GM19452 (cell line): ENCODE results near the gene ATP8B1.
"Not testable (repeated sequence)": the region's sequence is repeated elsewhere in the genome, so short reads cannot be mapped to it uniquely, and the experiment has no call there.

ENCODE experiments used
- ATAC-seq: cut with Tn5 transposase; IDR thresholded peaks from one replicate; pipeline ENCODE4 v1.9.1; 2021; ENCODE audit not compliant: unreplicated experiment

ATP8B1 gene

DNA sequence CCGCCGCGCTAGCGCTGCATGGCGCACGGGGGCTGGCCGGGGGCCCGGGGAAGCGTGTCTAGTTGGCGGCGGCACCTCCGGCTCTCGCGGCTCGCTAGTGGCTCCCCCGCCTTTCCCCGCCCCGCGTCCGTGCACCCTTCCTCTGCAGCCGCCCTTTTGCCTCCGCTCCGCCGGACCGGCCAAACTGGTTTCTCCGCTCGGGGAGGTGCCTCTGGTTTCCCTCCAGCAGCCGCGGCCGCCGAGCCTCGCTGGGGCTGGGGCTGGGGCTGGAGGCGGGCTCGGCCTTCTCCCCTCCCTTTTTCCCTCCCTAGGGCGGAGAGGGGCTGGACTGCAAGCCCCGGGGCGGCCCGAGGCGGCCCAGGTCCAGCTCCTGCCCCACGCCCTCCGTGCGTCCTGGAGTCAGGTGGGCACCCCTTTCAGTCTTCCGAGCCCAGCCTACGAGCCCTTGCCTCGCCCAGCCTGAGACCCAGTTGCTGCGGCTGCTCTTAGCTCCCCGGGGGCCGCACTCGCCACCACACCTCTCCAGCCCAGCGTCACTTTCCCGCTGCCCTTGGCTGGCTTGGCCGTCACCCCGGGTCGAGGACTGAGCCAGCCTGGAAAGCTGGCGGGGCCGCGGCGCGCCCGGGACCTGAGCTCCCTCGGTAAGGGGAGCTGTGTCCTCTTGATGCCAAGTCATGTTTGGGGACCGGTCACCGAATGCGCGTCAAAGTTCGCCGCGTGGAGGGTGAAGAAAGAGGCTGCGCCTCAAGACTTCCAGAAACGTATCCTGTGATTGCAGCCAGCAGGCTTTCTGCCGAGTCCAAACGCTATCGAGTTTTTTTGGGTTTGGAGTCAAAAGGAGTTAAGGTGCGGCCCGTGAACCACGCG lies at the start of gene ATP8B1:
TSS of gene ATP8B1 (minus strand) at position 213 of the 867 bp plus-strand sequence. CDS start 71,508 bp downstream, outside the sequence.
- ATAC-seq: peak; percentile 53

GRCh38 chr18:57850063-57850462 lies 46.9 kb upstream of the ATP8B1 start:
- ATAC-seq: no peak

- ATAC-seq: not testable (repeated sequence)
Measured at GRCh38 chr18:57848374-57848773, 45.3 kb upstream of the ATP8B1 start.

GRCh38 chr18:57847431-57847830 lies 44.3 kb upstream of the ATP8B1 start:
- ATAC-seq: not testable (repeated sequence)

- no peak for ATAC-seq
Measured at GRCh38 chr18:57846258-57846657, 43.1 kb upstream of the ATP8B1 start.

GRCh38 chr18:57845605-57846074 lies 42.5 kb upstream of the ATP8B1 start:
- no peak for ATAC-seq

GRCh38 chr18:57844319-57844718 lies 41.2 kb upstream of the ATP8B1 start:
- no peak for ATAC-seq

GRCh38 chr18:57843386-57843785 lies 40.3 kb upstream of the ATP8B1 start:
- no peak for ATAC-seq

GRCh38 chr18:57841568-57841967 lies 38.5 kb upstream of the ATP8B1 start:
- ATAC-seq: peak; percentile 47

GRCh38 chr18:57839942-57840381 lies 36.8 kb upstream of the ATP8B1 start:
- ATAC-seq: no peak

GRCh38 chr18:57837917-57838548 lies 34.9 kb upstream of the ATP8B1 start:
- peak; percentile 79 for ATAC-seq

GRCh38 chr18:57836557-57836956 lies 33.4 kb upstream of the ATP8B1 start:
- ATAC-seq: no peak

GRCh38 chr18:57835904-57836303 lies 32.8 kb upstream of the ATP8B1 start:
- ATAC-seq: no peak

- ATAC-seq: no peak
Measured at GRCh38 chr18:57834616-57835015, 31.5 kb upstream of the ATP8B1 start.

GRCh38 chr18:57833441-57834101 lies 30.5 kb upstream of the ATP8B1 start:
- peak; percentile 41 for ATAC-seq

DNA sequence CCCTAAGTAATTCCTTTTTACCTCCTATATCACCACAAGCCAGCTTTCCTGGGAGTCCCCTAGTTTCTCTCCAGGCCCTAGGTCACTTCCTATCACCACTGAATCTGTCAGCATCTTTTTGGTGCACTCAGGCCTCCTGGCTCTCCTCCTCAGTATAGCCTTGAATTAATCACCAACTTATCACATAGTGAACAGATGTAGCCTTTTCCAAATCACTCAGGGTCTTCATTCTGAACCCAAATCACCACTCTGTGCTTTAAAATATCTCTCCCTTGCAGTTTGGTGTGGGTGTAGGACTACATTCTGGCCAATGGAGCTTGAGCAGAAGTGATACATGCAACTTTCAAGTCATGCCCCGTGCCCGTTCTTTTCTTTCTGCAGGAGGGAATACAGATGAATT lies 29.6 kb upstream of the ATP8B1 start:
- ATAC-seq: no peak

DNA sequence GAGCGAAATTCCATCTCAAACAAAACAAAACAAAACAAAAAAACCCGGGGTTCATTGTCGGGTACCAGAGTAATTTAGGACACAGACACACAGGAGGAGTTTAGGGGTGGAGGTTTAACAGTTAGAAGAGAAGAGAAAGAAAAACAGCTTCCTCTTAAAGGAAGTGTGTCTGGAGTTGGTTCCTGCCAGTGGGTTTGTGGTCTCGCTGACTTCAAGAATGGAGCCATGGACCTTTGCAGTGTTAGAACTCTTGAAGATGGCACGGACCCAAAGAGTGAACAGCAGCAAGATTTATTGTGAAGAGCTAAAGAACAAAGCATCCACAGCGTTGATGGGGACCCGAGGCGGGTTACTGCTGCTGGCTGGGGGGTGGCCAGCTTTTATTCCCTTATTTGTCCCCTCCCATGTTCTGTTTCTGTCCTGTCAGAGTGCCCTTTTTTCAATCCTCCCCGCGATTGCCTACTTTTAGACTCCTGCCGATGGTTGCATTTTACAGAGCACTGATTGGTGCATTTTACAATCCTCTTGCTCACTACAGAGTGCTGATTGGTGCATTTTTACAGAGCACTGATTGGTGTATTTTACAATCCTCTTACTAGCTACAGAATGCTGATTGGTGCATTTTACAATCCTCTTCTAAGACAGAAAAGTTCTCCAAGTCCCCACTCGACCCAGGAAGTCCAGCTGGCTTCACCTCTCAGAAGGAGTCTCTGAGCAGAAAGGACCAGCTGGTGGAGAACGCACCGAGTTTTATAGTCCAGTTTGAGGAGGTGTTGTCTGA lies 28.7 kb upstream of the ATP8B1 start:
- ATAC-seq: no peak

DNA sequence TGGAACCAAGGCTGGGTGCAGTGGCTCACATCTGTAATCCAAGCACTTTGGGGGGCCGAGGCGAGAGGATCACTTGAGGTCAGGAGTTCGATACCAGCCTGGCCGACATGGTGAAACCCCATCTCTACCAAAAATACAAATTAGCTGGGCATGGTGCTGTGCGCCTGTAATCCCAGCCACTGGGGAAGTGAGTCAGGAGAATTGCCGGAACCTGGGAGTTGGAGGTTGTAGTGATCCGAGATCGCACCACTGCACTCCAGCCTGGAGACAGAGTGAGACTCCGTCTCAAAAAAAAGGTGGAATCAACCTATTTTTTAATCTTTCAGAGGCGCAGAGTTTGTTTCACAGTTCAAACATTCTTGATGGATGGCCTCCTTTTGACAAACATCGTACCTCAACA lies 24.5 kb upstream of the ATP8B1 start:
- ATAC-seq: no peak

DNA sequence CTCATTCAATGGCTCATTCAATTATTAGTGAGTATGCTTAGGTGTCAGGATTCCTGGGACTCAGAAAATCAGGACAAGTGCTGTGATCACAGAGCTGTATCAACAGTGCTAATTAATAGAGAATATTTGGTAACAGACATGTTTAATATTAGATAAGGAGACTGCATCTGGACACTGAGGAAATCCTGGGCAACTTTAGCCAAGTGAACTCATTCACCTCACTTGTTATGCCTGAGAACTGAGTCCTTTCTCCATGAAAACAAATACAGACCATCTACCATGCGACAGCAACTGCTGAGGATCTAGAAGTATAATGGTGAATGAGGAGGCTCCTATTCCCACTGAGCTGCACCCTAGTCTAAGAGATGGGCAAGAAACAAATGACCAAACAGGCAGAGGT lies 23.1 kb upstream of the ATP8B1 start:
- no peak for ATAC-seq

- not testable (repeated sequence) for ATAC-seq
Measured at GRCh38 chr18:57820583-57820982, 17.5 kb upstream of the ATP8B1 start.
